Epidermal melanocyte (primary cell): ENCODE data around the gene CASTOR2.
"Not testable (repeated sequence)": the region's sequence is repeated elsewhere in the genome, so short reads cannot be mapped to it uniquely, and the experiment has no call there.

Experiments used
- DNase-seq: peaks from one replicate; pipeline ENCODE4 v3.0.0; 2011; ENCODE audit warnings: low spot score; ENCODE audit not compliant: insufficient read length

Gene CASTOR2

DNA sequence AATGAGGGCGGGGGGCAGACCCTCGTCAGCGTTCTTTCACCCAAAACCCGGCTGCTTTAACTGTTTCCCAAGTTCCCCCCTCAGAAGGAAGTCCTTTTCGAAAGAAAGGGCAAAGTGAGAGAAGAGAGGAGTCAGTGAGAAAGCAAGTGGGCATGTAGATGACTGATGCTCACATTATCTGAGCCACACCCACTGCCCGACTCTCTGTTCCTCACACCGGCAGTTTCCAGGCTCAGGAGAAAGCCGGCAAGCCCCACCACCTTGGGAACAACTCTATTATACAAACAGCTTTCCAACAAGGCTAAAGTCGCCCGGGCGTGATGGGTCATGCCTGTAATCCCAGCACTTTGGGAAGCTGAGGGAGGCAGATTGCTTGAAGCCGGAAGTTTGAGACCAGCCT is 86.0 kb downstream of the CASTOR2 start:
- peak; percentile 1 for DNase-seq

DNA sequence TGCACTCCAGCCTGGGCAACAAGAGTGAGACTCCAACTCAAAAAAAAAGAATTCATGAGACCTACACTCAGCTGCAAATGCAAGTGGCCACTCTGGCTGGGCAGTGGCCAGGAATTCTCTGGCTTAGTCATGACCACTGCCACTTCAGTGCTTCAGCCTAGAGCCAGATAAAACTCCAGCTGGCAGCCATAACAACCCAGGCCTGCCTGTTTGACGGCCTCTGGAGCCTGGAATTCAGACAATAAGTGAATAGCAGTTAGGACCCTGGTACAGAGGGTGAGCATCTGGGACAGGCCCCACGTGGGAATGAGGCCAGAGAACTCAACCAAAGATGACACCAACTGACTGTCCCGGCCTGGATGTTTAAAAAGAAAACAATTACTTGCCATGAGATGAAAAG is 90.2 kb downstream of the CASTOR2 start:
- DNase-seq, result peak; percentile 78

GRCh38 chr7:75055155-75055554 is 90.7 kb downstream of the CASTOR2 start:
- DNase-seq, result peak; percentile 16

DNA sequence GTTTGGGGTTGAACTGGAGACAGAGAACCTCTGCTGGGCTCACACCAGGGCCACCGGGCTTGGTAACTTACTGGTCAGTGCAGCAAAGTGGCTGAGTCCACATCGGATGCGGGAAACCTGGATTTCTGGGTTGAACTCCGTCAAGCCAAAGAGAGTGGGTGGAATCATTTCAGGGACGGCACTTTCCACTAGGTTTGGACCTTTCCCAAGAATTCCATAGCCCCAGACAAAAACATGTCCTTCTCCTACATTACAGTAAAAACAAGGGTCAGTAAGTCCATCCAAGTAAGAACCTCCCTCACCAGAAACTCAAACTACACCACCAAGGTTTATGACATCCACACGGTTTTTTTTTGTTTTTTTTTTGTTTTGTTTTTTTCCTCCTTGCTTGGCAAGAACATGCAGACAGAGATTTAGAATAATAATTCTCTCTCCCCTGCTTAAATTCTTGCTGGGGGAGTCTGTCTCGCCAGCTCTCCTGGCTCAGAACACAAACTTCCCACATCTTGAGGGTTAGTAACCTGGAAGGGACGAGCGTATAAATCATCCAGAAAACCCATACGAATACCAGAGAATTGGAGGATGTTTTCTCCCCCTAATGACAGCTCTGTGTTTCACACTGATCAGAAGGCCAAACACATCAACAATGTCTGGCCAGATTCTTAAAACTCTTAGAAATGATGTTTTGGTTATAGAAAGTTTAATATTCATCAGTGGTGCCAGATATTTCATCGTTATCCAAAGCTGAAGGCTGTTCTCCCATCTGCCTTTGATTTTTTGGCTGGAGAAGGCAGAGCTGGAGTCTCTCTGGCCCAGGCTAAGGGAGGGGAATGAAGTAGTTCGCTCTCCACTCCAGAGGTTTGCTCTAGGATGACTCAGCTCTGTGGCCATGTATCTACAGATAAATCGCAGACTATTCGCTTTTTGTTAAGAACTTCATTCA is 91.6 kb downstream of the CASTOR2 start:
- peak; percentile 20 for DNase-seq

DNA sequence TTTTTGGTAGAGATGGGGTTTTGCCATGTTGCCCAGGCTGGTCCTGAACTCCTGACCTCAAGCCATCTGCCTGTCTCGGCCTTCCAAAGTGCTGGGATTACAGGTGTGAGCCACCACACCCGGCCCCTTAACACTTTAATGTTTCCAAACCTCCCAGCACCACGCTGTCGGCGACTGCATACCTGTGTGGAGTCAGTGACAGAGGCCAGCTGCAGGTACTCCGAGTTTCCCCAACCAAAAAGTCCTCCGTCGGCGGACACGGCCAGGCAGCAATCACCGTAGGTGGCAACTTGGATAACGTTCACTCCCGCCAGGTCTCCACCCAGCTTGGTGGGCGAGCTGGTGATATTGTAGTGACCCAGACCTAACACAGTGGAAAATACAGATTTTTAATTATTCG is 93.9 kb downstream of the CASTOR2 start:
- DNase-seq, result no peak

DNA sequence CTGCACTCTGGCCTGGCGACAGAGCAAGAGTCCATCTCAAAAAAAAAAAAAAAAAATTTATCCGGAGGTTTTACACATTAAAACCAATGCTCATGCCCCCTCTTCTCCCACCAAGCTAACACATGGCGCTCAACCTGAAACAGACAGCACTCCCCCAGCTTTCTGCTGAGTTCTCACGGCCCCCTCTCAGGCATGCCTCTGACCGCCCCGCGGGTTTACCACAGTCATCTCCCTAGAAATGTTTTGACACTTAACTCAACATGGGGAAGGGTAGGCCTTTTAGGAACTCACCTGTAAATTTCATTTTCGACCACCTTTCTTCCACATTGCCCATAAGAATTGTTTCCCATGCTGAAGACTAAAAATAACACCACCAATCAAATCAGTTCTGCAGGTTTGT is 99.8 kb downstream of the CASTOR2 start:
- no peak for DNase-seq

GRCh38 chr7:75064801-75065200 is 100.3 kb downstream of the CASTOR2 start:
- DNase-seq, result peak; percentile 12

GRCh38 chr7:75066521-75066920 is 102.0 kb downstream of the CASTOR2 start:
- peak; percentile 1 for DNase-seq

DNA sequence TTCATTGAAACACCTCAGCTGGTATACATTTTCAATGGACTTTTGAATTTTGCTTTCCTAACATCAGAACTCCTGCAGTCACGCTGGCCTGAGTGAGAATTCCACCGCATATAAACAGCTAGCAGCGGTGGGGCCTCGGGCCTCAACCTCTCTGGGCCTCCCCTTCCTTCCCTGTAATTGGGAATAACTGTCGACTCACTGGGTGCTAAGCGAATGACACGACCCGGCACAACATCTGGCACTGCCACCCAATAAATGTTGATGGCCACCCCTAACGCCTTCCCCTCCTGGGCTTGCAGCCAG is 108.4 kb downstream of the CASTOR2 start:
- no peak for DNase-seq

DNA sequence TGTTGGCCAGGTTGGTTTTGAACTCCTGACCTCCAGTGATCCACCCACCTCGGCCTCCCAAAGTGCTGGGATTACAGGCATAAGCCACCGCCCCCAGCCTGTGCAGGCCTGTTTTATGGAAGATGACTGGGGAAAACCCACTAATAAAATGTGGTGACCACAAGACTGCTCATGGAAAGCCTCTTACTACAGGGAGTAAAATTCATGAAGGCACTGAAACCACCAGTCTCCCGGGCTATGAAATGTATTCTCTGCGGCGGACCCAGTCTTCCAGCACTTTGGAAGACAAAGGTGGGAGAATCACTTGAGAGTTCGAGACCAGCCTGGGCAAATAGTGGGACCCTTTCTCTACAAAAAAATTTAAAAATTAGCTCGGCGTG is 109.7 kb downstream of the CASTOR2 start:
- not testable (repeated sequence) for DNase-seq
